Heart left ventricle (tissue), 16 donors: Measurements from ENCODE around the gene ADGRV1. TPM values are rescaled to one million over a fixed set of nuclear protein-coding genes. Genes with fewer than 3 reads are reported as not detected.

ENCODE experiments used
- ATAC-seq, 4 donors: fragments of 200-7000 bp; cut with Tn5 transposase; one replicate each; pipeline ENCODE4 v1.9.1; 2020 to 2022; ENCODE audit warnings: moderate library complexity in 4 of 4, mild to moderate bottlenecking in 3 of 4, moderate number of reproducible peaks in 1 of 4
- DNase-seq, 5 donors: peaks; one replicate each; pipeline ENCODE4 v3.0.0-alpha.2; 2020
- H3K27ac ChIP-seq, 12 donors: fragments of 200-600 bp; sonication (generic) in 4 of 12; one replicate each; pipeline versions ENCODE4 v1.5.0 to v1.8.0; 2016 to 2022; ENCODE audit warnings: mild to moderate bottlenecking in 2 of 12
- H3K27me3 ChIP-seq, 9 donors: fragments of 200-600 bp; sonication (generic) in 2 of 9; one replicate each; pipeline versions ENCODE4 v1.5.1 to v1.8.0; 2016 to 2022; ENCODE audit warnings: mild to moderate bottlenecking in 3 of 9
- H3K36me3 ChIP-seq, 9 donors: fragments of 200-600 bp; sonication (generic) in 2 of 9; one replicate each; pipeline versions ENCODE4 v1.5.0 to v1.8.0; 2018 to 2022; ENCODE audit warnings: mild to moderate bottlenecking in 2 of 9
- H3K4me1 ChIP-seq, 12 donors: fragments of 200-600 bp; sonication (generic) in 4 of 12; one replicate each; pipeline versions ENCODE4 v1.5.0 to v1.8.0; 2016 to 2022; ENCODE audit warnings: mild to moderate bottlenecking in 3 of 12
- H3K4me3 ChIP-seq, 12 donors: fragments of 200-600 bp; sonication (generic) in 4 of 12; one replicate each; pipeline versions ENCODE4 v1.5.0 to v1.8.0; 2017 to 2022; ENCODE audit warnings: mild to moderate bottlenecking in 9 of 12, moderate library complexity in 4 of 12
- H3K9me3 ChIP-seq, 12 donors: fragments of 200-600 bp; sonication (generic) in 4 of 12; one replicate each; pipeline versions ENCODE4 v1.5.0 to v1.8.0; 2016 to 2022; ENCODE audit warnings: mild to moderate bottlenecking in 1 of 12
- POLR2A ChIP-seq, 2 donors: fragments of 450-650 bp; IDR thresholded peaks; one replicate each; pipeline ENCODE4 v1.6.1; 2017; ENCODE audit warnings: antibody characterized with exemption in 2 of 2, mild to moderate bottlenecking in 2 of 2, moderate library complexity in 2 of 2
- WGBS, 4 donors: extraction: QIAGEN DNeasy Blood & Tissue Kit in 2 of 4; methylation state at CpG; one replicate each; pipeline versions ENCODE4 v1.1.5 to v1.1.7; 2013 to 2018; 5-methylcytosine and 5-hydroxymethylcytosine counted together
- intact Hi-C, 10 donors: fragments of 100-400 bp; cut with DNase I; formaldehyde crosslinking; loops; one replicate each; pipeline versions ENCODE4 v1.11.1 to v1.14.2; 2022
- polyA plus RNA-seq, 2 donors: library from polyadenylated mRNA; stranded (reverse); fragments of 200-250 nt; gene quantifications; one replicate each; pipeline ENCODE4 v1.2.3, GENCODE V29; 2013
- total RNA-seq, 9 donors: library from RNA; depleted of rRNA in 2 of 9; stranded (reverse); fragments of >200 nt in 2 of 9; fragmentation: NEBNext Ultra II Directional in 3 of 9; extraction: Animal tissue kit (Norgen Biotek cat#: 25700) in 3 of 9; gene quantifications; one replicate each; pipeline versions ENCODE4 v1.1.0 to v1.2.4, GENCODE V29; 2016 to 2023
- TF ChIP-seq, protein P1 (sequence below), 12 donors: fragments of 200-600 bp; sonication (generic) in 4 of 12; IDR thresholded peaks; one replicate each; pipeline versions ENCODE4 v1.5.0 to v1.8.0; 2018 to 2022; ENCODE audit warnings: antibody characterized with exemption in 12 of 12, mild to moderate bottlenecking in 5 of 12
- donor health status: ischemic (EF 13 %, LVEDD 7.1; RV severe dilation, severe dysfunction).
- donor health status: healthy with polysubstance abuse.
- donor health status: DM: no; HTN: yes; CAD: no.
- donor health status: DM: no; HTN: no; CAD: no.
- donor health status: ischemic (EF 25% LVEDD 6.9; RV normal size, moderate dysfunction).
- donor health status: ischemic (EF 25% LVEDD 5.7; RV mildly dilated, moderate dysfunction).
- donor health status: healthy.
- donor health status: DM: yes; HTN: yes; CAD: no.
- donor health status: ischemic (EF 35%, LVEDD 5.7; RV mildly dilated, moderate dysfunction).
- donor health status: nonischemic (EF 11% LVEDD 7.7; RV severe dilation, severe dysfunction).
- donor health status: DM: yes; HTN: yes; CAD: no.
- donor health status: PGD.
- donor health status: ischemic (EF 29% LVEDD 5.4; RV normal size, mild dysfunction).
- donor health status: nonischemic (EF 23%, LVEDD 6.1; RV moderate dilation, normal function).

The ADGRV1 gene
- total and polyA plus RNA-seq, 11 donors = 0.25 to 0.29 TPM; not detected in 9

DNA sequence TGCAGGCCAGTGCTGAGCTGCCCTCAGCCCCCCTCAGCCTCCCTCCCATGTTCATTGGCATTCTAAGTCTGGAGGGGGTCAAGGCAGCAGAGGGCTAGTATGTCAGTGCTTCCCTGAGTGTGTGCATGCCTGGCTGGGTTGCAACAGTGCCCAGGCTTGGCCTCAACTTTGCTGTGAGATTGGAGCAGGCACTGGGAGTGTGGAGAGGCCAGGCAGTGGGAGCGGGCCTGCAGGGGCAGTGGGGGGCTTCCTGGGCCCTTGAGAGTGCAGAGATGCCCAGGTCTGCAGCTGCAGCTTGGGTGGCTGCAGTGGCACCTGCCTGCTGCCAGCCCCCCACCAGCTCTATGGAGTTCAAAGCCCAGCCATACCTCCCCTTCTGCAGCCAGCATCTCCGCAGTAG, 585.2 kb downstream of the ADGRV1 start:
- H3K9me3 ChIP-seq = no peaks in the 10 kb centered on the region
- no peak overlapping the region for H3K4me3 ChIP-seq
- intact Hi-C loops = no loop called here
- peaks cover 0 to 58% (median 10%) of the 10 kb centered on the region in 12 donors for H3K4me1 ChIP-seq
- ATAC-seq = no peak
- no peaks in the 10 kb centered on the region for H3K36me3 ChIP-seq
- no peaks in the 10 kb centered on the region for H3K27me3 ChIP-seq
- DNase-seq = no peak
- H3K27ac ChIP-seq = peak overlapping the region in 1 of 12 donors; percentile 50
- WGBS, 4 donors = 89 to 98% (median 91%) methylated on average over 2 of the region's 2 CpGs
- TF ChIP-seq, protein P1, sequence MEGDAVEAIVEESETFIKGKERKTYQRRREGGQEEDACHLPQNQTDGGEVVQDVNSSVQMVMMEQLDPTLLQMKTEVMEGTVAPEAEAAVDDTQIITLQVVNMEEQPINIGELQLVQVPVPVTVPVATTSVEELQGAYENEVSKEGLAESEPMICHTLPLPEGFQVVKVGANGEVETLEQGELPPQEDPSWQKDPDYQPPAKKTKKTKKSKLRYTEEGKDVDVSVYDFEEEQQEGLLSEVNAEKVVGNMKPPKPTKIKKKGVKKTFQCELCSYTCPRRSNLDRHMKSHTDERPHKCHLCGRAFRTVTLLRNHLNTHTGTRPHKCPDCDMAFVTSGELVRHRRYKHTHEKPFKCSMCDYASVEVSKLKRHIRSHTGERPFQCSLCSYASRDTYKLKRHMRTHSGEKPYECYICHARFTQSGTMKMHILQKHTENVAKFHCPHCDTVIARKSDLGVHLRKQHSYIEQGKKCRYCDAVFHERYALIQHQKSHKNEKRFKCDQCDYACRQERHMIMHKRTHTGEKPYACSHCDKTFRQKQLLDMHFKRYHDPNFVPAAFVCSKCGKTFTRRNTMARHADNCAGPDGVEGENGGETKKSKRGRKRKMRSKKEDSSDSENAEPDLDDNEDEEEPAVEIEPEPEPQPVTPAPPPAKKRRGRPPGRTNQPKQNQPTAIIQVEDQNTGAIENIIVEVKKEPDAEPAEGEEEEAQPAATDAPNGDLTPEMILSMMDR (IDR thresholded peaks at IDR 0.05) = no peak
- no peak for TF ChIP-seq POLR2A (IDR thresholded peaks at IDR 0.05)

DNA sequence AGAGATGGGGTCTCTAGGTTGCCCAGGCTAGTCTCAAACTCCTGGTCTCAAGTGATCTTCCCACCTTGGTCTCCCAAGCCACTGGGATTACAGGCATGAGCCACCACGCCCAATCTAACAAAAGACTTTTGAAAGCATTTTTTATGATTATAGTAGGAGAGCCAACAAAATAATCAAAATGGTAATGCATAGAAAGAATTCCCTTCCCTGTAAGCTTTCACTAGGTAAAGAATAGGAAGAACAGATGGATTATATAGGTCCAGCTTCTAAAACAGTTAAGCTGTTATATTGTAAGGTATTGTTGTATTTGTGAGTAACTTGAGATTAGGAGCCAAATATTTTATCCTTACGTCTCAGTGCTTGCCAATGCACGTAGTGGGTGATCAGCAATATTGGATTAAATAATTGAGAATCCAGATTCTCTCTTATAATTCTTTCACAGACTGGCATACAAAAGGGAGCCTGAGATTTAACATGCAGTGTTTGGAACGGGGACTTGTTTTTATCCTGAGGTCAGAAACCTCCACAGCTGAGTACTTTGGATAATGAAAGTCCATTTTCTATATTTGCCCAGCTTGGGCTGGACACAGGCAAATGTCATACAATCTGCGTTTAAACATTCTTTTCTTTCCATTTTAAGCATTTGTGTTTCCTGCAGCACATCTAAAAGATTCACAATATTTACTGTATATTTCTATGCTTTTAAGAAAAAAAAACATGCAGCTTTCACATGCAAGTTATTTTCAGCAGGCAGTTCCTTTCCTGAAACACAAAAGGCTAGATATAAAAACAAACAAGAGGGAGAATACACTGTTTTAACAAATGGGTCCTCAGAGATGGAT, 586.1 kb downstream of the ADGRV1 start:
- peak overlapping the region; percentile 22 to 68 (median 50) for H3K27ac ChIP-seq
- H3K36me3 ChIP-seq = no peaks in the 10 kb centered on the region
- ATAC-seq (peak in 1 of 4 donors; percentile 43), DNase-seq (no peak)
- H3K9me3 ChIP-seq = no peaks in the 10 kb centered on the region
- peak overlapping the region in 5 of 12 donors; percentile 2 to 36 (median 21) for H3K4me3 ChIP-seq
- intact Hi-C loops = no loop called here
- TF ChIP-seq, protein P1 (IDR thresholded peaks at IDR 0.05) = no peak
- TF ChIP-seq POLR2A (IDR thresholded peaks at IDR 0.05) = no peak
- H3K4me1 ChIP-seq = peaks cover 0 to 52% (median 10%) of the 10 kb centered on the region in 12 donors
- H3K27me3 ChIP-seq = no peaks in the 10 kb centered on the region
- 56 to 65% (median 57%) methylated on average over 5 of the region's 5 CpGs for WGBS, 4 donors

DNA sequence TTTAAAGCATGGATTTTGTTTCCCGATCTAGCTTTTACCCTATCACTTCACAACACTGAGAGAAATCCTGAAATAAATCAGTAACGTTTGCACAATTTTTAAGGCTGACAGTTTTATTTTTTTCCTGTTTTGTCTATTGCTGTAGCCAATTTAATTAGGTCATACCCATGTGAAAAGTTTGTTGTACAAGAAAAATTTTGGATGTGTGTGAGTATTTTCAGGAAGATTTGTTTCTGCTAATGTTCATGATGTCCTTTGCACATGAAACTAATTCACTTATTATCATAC, 586.7 kb downstream of the ADGRV1 start:
- WGBS, 4 donors = 26 to 47% (median 35%) methylated on average over 2 of the region's 2 CpGs

DNA sequence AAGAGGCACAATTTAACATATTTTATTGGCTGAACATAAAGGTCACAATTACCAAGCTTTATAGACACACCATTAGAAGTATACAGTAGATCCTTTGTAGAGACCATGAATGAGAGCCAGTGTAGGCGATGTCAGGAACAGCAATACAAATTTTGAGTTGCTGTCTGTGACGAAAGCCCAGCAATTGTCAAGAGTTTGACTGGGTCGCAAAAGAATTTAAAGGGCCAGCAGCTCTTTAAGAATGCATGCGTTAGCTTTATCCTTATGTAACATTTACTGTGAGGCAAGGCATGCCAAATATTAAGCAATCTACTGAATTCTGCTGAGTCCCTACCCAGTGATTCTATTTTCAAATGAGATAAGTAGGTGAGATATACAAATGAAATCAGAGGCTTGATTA, 587.6 kb downstream of the ADGRV1 start:
- WGBS, 4 donors = 54 to 75% (median 68%) methylated on average over 4 of the region's 4 CpGs
- TF ChIP-seq POLR2A (IDR thresholded peaks at IDR 0.05) = no peak
- Histone ChIP-seq H3K4me1 (peaks cover 0 to 41% (median 10%) of the 10 kb centered on the region in 12 donors), H3K4me3 (no peak overlapping the region), H3K9me3 (no peaks in the 10 kb centered on the region), H3K36me3 (no peaks in the 10 kb centered on the region), H3K27me3 (no peaks in the 10 kb centered on the region), H3K27ac (peak overlapping the region in 8 of 12 donors; percentile 1 to 68 (median 40))
- DNase-seq (no peak), ATAC-seq (peak in 2 of 4 donors; percentile 41 to 52)
- intact Hi-C loops = no loop called here

More for the DNA sequence above, 586.7 kb downstream of the ADGRV1 start:
- Histone ChIP-seq H3K27ac (peak overlapping the region; percentile 22 to 68 (median 50)), H3K27me3 (no peaks in the 10 kb centered on the region), H3K9me3 (no peaks in the 10 kb centered on the region), H3K36me3 (no peaks in the 10 kb centered on the region), H3K4me3 (peak overlapping the region in 3 of 12 donors; percentile 13 to 36 (median 22)), H3K4me1 (peaks cover 0 to 47% (median 10%) of the 10 kb centered on the region in 12 donors)
- DNase-seq = no peak
- intact Hi-C loops = no loop called here
- no peak for TF ChIP-seq POLR2A (IDR thresholded peaks at IDR 0.05)
- TF ChIP-seq, protein P1 (IDR thresholded peaks at IDR 0.05) = no peak
- peak in 3 of 4 donors; percentile 8 to 47 (median 35) for ATAC-seq
